Keratinocyte (primary cell): ENCODE results near the gene JAZF1. TPM values are rescaled to one million over a fixed set of nuclear protein-coding genes. Genes with fewer than 3 reads are reported as not detected.

ENCODE experiments used
- DNase-seq: peaks from one replicate; pipeline ENCODE4 v3.0.0-alpha.2; 2011; ENCODE audit warnings: low read depth, missing footprints, low spot score
- FAIRE-seq: peaks from 2 replicates; lab custom pipeline; 2011; peaks lifted over from hg19 to GRCh38; lab: Jason Lieb, UNC
- H2AFZ ChIP-seq: 2 replicates; pipeline ENCODE4 v1.6.0; 2012; ENCODE audit warnings: low read length, control low read depth, inconsistent platforms; ENCODE audit not compliant: control insufficient read depth
- H3K27ac ChIP-seq: 2 replicates; pipeline ENCODE4 v1.5.1; 2011; ENCODE audit warnings: low read length; ENCODE audit not compliant: control insufficient read depth, insufficient read depth
- H3K27me3 ChIP-seq: 3 replicates; pipeline ENCODE4 v1.6.0; 2011; ENCODE audit warnings: low read length; ENCODE audit not compliant: control insufficient read depth, insufficient read depth; ENCODE audit errors: extremely low read depth
- H3K36me3 ChIP-seq, 2 experiments: 2 replicates in 1 of 2; 3 replicates in 1 of 2; pipeline ENCODE4 v1.5.1; 2011; ENCODE audit warnings: low read length in 2 of 2, mild to moderate bottlenecking in 1 of 2; ENCODE audit not compliant: control insufficient read depth in 2 of 2, insufficient read depth in 2 of 2; ENCODE audit errors: extremely low read depth in 1 of 2
- H3K4me1 ChIP-seq: 3 replicates; pipeline ENCODE4 v1.5.1; 2011; ENCODE audit warnings: low read length; ENCODE audit not compliant: control insufficient read depth, insufficient read depth; ENCODE audit errors: extremely low read depth
- H3K4me2 ChIP-seq: 3 replicates; pipeline ENCODE4 v1.6.0; 2011; ENCODE audit warnings: low read depth, low read length; ENCODE audit not compliant: control insufficient read depth, insufficient read depth; ENCODE audit errors: extremely low read depth
- H3K4me3 ChIP-seq, 3 experiments: fragments of 200-600 bp in 1 of 3; sonication (generic) in 1 of 3; 2 replicates in 2 of 3; 3 replicates in 1 of 3; pipeline ENCODE4 v1.5.1; 2011 to 2016; ENCODE audit warnings: low read length in 3 of 3, mild to moderate bottlenecking in 3 of 3, control low read depth in 2 of 3, inconsistent platforms in 1 of 3, low read depth in 1 of 3, mixed read lengths in 1 of 3, mixed run types in 1 of 3, moderate library complexity in 1 of 3; ENCODE audit not compliant: control insufficient read depth in 2 of 3, insufficient read depth in 2 of 3; ENCODE audit errors: extremely low read depth in 1 of 3
- H3K79me2 ChIP-seq: 2 replicates; pipeline ENCODE4 v1.6.0; 2012; ENCODE audit warnings: low read length; ENCODE audit not compliant: control insufficient read depth, insufficient read depth
- H3K9ac ChIP-seq: 3 replicates; pipeline ENCODE4 v1.6.0; 2011; ENCODE audit warnings: low read length; ENCODE audit not compliant: control insufficient read depth, insufficient read depth; ENCODE audit errors: extremely low read depth
- H3K9me1 ChIP-seq: 3 replicates; pipeline ENCODE4 v1.6.0; 2011; ENCODE audit warnings: low read length; ENCODE audit not compliant: control insufficient read depth, insufficient read depth; ENCODE audit errors: extremely low read depth
- H3K9me3 ChIP-seq: 2 replicates; pipeline ENCODE4 v1.5.1; 2012; ENCODE audit warnings: low read depth, low read length; ENCODE audit not compliant: control insufficient read depth
- H4K20me1 ChIP-seq: 3 replicates; pipeline ENCODE4 v1.6.0; 2011; ENCODE audit warnings: low read length; ENCODE audit not compliant: control insufficient read depth, insufficient read depth; ENCODE audit errors: extremely low read depth
- CTCF ChIP-seq, 3 experiments: IDR thresholded peaks in 1 of 3; conservative IDR thresholded peaks in 1 of 3; optimal IDR thresholded peaks in 1 of 3; 2 replicates in 2 of 3; 3 replicates in 1 of 3; pipeline versions ENCODE3 to v1.5.1; 2011; ENCODE audit warnings: low read length in 3 of 3, mild to moderate bottlenecking in 3 of 3, moderate library complexity in 2 of 3, control low read depth in 1 of 3, inconsistent platforms in 1 of 3; ENCODE audit not compliant: insufficient read depth in 2 of 3; ENCODE audit errors: extremely low read depth in 1 of 3
- EZH2 ChIP-seq: IDR thresholded peaks from one replicate; pipeline ENCODE4 v1.6.1; 2012; ENCODE audit warnings: inconsistent platforms, mild to moderate bottlenecking, low read length, moderate library complexity
- dilution Hi-C: fragments of 300-500 bp; cut with MboI; formaldehyde crosslinking; loops from one replicate; pipeline ENCODE4 v1.7.0; 2020; ENCODE audit warnings: low sequenced_read_pairs; ENCODE audit not compliant: extremely low pct_ligation_motif_present
- polyA plus RNA-seq, 5 experiments: library from polyadenylated mRNA; depleted of rRNA in 3 of 5; stranded (reverse) in 3 of 5; stranded (forward) in 1 of 5; unstranded in 1 of 5; fragments of >200 nt; gene quantifications; 1 replicate in 1 of 5; 2 replicates in 3 of 5; 3 replicates in 1 of 5; pipeline versions ENCODE4 v1.2.1 to v1.2.3, GENCODE V29; 2011 to 2012; ENCODE audit warnings: missing spikeins in 2 of 5, low read depth in 1 of 5, low replicate concordance in 1 of 5

JAZF1 gene
- polyA plus RNA-seq, 1 donor (not counting 4 experiments of a cell fraction or from before 2014, with no cell fraction given): 2.5 TPM

- Histone ChIP-seq H3K27ac (no peak overlapping the region), H3K4me2 (no peak overlapping the region), H3K9me1 (no peaks in the 10 kb centered on the region), H3K9me3 (no peaks in the 10 kb centered on the region), H3K4me3 (no peak overlapping the region), H3K27me3 (no peaks in the 10 kb centered on the region), H3K79me2 (no peaks in the 10 kb centered on the region), H4K20me1 (no peaks in the 10 kb centered on the region), H3K36me3 (no peaks in the 10 kb centered on the region), H3K9ac (no peak overlapping the region), H2AFZ (no peak overlapping the region), H3K4me1 (no peaks in the 10 kb centered on the region)
- TF ChIP-seq CTCF (optimal IDR thresholded peaks at IDR 0.05 in 1 of 3, IDR thresholded peaks at IDR 0.05 in 1 of 3, conservative IDR thresholded peaks at IDR 0.05 in 1 of 3; ENCODE audit: extremely low read depth in 1 of 3, insufficient read depth in 2 of 3, low read length in 3 of 3) (no peak), EZH2 (no peak)
- DNase-seq (no peak), FAIRE-seq (no peak)
- dilution Hi-C loops: no loop called here
Observed at GRCh38 chr7:27992097-27992496, 188.5 kb downstream of the JAZF1 start.

DNA sequence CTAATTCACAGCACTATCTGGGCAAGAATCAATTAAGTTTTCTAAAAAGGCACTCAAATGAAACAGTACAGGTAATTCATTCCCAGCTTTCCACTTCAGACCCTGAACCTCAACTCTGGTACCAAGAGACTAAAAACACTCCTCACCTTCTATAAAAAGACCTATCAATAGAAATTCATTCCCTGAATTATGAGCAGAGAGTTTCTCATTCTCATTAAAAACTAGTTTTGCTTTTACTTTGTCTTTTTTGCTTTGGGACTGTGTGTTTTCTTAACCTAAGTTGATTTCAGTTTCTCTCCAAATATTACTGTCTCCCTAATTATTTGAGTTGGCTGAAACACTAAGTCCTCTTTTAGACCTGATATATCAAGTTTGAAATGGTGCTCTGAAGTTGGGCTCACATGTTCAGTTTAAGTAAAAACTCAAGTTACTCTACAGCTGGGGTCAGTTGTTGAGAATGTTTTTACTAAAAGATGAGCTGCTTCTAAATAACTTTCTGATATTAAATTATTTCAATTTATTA lies 189.5 kb downstream of the JAZF1 start:
- no peak overlapping the region for H3K4me3 ChIP-seq
- no peak overlapping the region for H2AFZ ChIP-seq
- H3K27ac ChIP-seq: no peak overlapping the region
- H3K4me2 ChIP-seq: no peak overlapping the region
- no peak for FAIRE-seq
- H3K36me3 ChIP-seq: no peaks in the 10 kb centered on the region
- no peaks in the 10 kb centered on the region for H3K9me3 ChIP-seq
- no peak for DNase-seq
- H3K27me3 ChIP-seq: no peaks in the 10 kb centered on the region
- dilution Hi-C loops: no loop called here
- no peak overlapping the region for H3K9ac ChIP-seq
- H3K79me2 ChIP-seq: no peaks in the 10 kb centered on the region
- no peaks in the 10 kb centered on the region for H4K20me1 ChIP-seq
- no peaks in the 10 kb centered on the region for H3K4me1 ChIP-seq
- no peaks in the 10 kb centered on the region for H3K9me1 ChIP-seq
- TF ChIP-seq EZH2: no peak
- no peak for TF ChIP-seq CTCF (optimal IDR thresholded peaks at IDR 0.05 in 1 of 3, IDR thresholded peaks at IDR 0.05 in 1 of 3, conservative IDR thresholded peaks at IDR 0.05 in 1 of 3; ENCODE audit: extremely low read depth in 1 of 3, insufficient read depth in 2 of 3, low read length in 3 of 3)
